ENCODE data around the gene LDLRAD4. TPM values are rescaled to one million over a fixed set of nuclear protein-coding genes. Genes with fewer than 3 reads are reported as not detected.

The LDLRAD4 gene
- total RNA-seq, 1 experiment from 2014 or later: not detected

- Histone ChIP-seq H3K9me3 (ENCODE audit: low read length) (no peaks in the 10 kb centered on the region), H4K20me1 (ENCODE audit: low read length) (no peaks in the 10 kb centered on the region), H3K4me3 (ENCODE audit: low read length) (no peak overlapping the region), H3K79me2 (ENCODE audit: low read length) (no peaks in the 10 kb centered on the region), H3K27ac (ENCODE audit: low read length) (no peak overlapping the region), H3K4me2 (ENCODE audit: low read length) (no peak overlapping the region), H3K27me3 (ENCODE audit: low read length) (peaks cover 74% of the 10 kb centered on the region), H3K9me2 (replicated peaks; ENCODE audit: low read length) (no peaks in the 10 kb centered on the region), H3K36me3 (ENCODE audit: low read depth, low read length) (no peaks in the 10 kb centered on the region), H2AFZ (ENCODE audit: low read length) (no peak overlapping the region), H3K4me1 (ENCODE audit: insufficient read depth, low read length) (no peaks in the 10 kb centered on the region), H3K9ac (ENCODE audit: low read length) (no peak overlapping the region), H3F3A (ENCODE audit: low read length, unreplicated experiment) (no peaks in the 10 kb centered on the region)
- CTCF ChIA-PET: no interaction called here
- DNase-seq: no peak
- TF ChIP-seq EZH2phosphoT487 (IDR thresholded peaks at IDR 0.05; ENCODE audit: borderline replicate concordance, low read length) (no peak), EZH2 (IDR thresholded peaks at IDR 0.05; ENCODE audit: low read length, unreplicated experiment) (no peak)
- TF ChIP-seq, protein P1, sequence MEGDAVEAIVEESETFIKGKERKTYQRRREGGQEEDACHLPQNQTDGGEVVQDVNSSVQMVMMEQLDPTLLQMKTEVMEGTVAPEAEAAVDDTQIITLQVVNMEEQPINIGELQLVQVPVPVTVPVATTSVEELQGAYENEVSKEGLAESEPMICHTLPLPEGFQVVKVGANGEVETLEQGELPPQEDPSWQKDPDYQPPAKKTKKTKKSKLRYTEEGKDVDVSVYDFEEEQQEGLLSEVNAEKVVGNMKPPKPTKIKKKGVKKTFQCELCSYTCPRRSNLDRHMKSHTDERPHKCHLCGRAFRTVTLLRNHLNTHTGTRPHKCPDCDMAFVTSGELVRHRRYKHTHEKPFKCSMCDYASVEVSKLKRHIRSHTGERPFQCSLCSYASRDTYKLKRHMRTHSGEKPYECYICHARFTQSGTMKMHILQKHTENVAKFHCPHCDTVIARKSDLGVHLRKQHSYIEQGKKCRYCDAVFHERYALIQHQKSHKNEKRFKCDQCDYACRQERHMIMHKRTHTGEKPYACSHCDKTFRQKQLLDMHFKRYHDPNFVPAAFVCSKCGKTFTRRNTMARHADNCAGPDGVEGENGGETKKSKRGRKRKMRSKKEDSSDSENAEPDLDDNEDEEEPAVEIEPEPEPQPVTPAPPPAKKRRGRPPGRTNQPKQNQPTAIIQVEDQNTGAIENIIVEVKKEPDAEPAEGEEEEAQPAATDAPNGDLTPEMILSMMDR (conservative IDR thresholded peaks at IDR 0.05; ENCODE audit: low read depth, low read length): no peak
- no peak for ATAC-seq
- POLR2A ChIA-PET (ENCODE audit: unreplicated experiment): no interaction called here
- no TSS peak for BruUV-seq (replicated peaks)
- intact Hi-C loops (cut with micrococcal nuclease): no loop called here
Observed at GRCh38 chr18:13191779-13192178, 26.8 kb upstream of the LDLRAD4 start.

DNA sequence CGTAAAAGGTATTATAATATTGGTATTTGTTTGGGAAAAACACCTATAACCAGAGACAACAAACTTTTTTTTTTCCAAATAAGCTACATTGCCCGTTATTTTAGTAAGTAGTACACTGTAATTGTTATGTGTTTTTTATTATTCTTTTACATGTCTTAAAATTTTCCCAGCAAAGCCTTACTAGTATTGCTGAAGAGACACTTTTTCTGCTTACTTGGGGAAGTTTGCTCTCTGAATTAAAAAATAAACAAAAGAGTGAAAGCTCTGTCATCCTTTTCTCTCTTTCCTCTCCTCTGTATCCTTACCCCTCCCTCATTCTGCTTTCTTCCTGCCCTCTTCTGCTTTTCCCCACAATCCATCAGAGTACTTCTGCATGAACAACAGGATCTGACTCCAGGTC, 25.6 kb upstream of the LDLRAD4 start:
- Histone ChIP-seq H3K36me3 (ENCODE audit: low read depth, low read length) (no peaks in the 10 kb centered on the region), H3K4me1 (ENCODE audit: insufficient read depth, low read length) (no peaks in the 10 kb centered on the region), H2AFZ (ENCODE audit: low read length) (no peak overlapping the region), H3K9me2 (replicated peaks; ENCODE audit: low read length) (no peaks in the 10 kb centered on the region), H3K27me3 (ENCODE audit: low read length) (peaks cover 68% of the 10 kb centered on the region), H3K4me2 (ENCODE audit: low read length) (no peak overlapping the region), H3K9me3 (ENCODE audit: low read length) (no peaks in the 10 kb centered on the region), H3K27ac (ENCODE audit: low read length) (no peak overlapping the region), H3K9ac (ENCODE audit: low read length) (no peak overlapping the region), H3F3A (ENCODE audit: low read length, unreplicated experiment) (no peaks in the 10 kb centered on the region), H4K20me1 (ENCODE audit: low read length) (no peaks in the 10 kb centered on the region), H3K4me3 (ENCODE audit: low read length) (no peak overlapping the region), H3K79me2 (ENCODE audit: low read length) (no peaks in the 10 kb centered on the region)
- no peak for DNase-seq
- ChIA-PET CTCF (no interaction called here), POLR2A (ENCODE audit: unreplicated experiment) (no interaction called here)
- no peak for ATAC-seq
- no TSS peak for BruUV-seq (replicated peaks)
- intact Hi-C loops (cut with micrococcal nuclease): no loop called here
- TF ChIP-seq EZH2phosphoT487 (IDR thresholded peaks at IDR 0.05; ENCODE audit: borderline replicate concordance, low read length) (no peak), EZH2 (IDR thresholded peaks at IDR 0.05; ENCODE audit: low read length, unreplicated experiment) (no peak)
- TF ChIP-seq, protein P1 (conservative IDR thresholded peaks at IDR 0.05; ENCODE audit: low read depth, low read length): no peak

- H3K27me3 ChIP-seq (ENCODE audit: low read length): peaks cover 59% of the 10 kb centered on the region
- BruUV-seq (replicated peaks): no TSS peak
- intact Hi-C loops (cut with micrococcal nuclease): no loop called here
- CTCF ChIA-PET: no interaction called here
- H3K9ac ChIP-seq (ENCODE audit: low read length): no peak overlapping the region
- H3K4me1 ChIP-seq (ENCODE audit: insufficient read depth, low read length): no peaks in the 10 kb centered on the region
- H3K4me3 ChIP-seq (ENCODE audit: low read length): no peak overlapping the region
- H3K4me2 ChIP-seq (ENCODE audit: low read length): no peak overlapping the region
- TF ChIP-seq EZH2phosphoT487 (IDR thresholded peaks at IDR 0.05; ENCODE audit: borderline replicate concordance, low read length) (no peak), EZH2 (IDR thresholded peaks at IDR 0.05; ENCODE audit: low read length, unreplicated experiment) (no peak)
- TF ChIP-seq, protein P1 (conservative IDR thresholded peaks at IDR 0.05; ENCODE audit: low read depth, low read length): no peak
- H3K9me3 ChIP-seq (ENCODE audit: low read length): peaks cover 4% of the 10 kb centered on the region; the same call in 1 of the 2 replicates
- no peak overlapping the region for H3K27ac ChIP-seq (ENCODE audit: low read length)
- no peak overlapping the region for H2AFZ ChIP-seq (ENCODE audit: low read length)
- H3K36me3 ChIP-seq (ENCODE audit: low read depth, low read length): no peaks in the 10 kb centered on the region
- H3K79me2 ChIP-seq (ENCODE audit: low read length): no peaks in the 10 kb centered on the region
- no peaks in the 10 kb centered on the region for H3F3A ChIP-seq (ENCODE audit: low read length, unreplicated experiment)
- H3K9me2 ChIP-seq (replicated peaks; ENCODE audit: low read length): no peaks in the 10 kb centered on the region
- no peak for ATAC-seq
- POLR2A ChIA-PET (ENCODE audit: unreplicated experiment): no interaction called here
- no peaks in the 10 kb centered on the region for H4K20me1 ChIP-seq (ENCODE audit: low read length)
- no peak for DNase-seq
Observed at GRCh38 chr18:13194239-13194638, 24.3 kb upstream of the LDLRAD4 start.
